CD4-positive, alpha-beta T cell treated with Interferon gamma for 1 hour (primary cell): ENCODE results near the gene NRROS.
A peak's percentile ranks its signal among the peaks of the same experiment; 100 is the strongest.
"Not testable (repeated sequence)": the region's sequence is repeated elsewhere in the genome, so short reads cannot be mapped to it uniquely, and the experiment has no call there.

Experiments used
- DNase-seq: peaks from one replicate; pipeline ENCODE4 v3.0.0-alpha.2; 2020

The NRROS gene

DNA sequence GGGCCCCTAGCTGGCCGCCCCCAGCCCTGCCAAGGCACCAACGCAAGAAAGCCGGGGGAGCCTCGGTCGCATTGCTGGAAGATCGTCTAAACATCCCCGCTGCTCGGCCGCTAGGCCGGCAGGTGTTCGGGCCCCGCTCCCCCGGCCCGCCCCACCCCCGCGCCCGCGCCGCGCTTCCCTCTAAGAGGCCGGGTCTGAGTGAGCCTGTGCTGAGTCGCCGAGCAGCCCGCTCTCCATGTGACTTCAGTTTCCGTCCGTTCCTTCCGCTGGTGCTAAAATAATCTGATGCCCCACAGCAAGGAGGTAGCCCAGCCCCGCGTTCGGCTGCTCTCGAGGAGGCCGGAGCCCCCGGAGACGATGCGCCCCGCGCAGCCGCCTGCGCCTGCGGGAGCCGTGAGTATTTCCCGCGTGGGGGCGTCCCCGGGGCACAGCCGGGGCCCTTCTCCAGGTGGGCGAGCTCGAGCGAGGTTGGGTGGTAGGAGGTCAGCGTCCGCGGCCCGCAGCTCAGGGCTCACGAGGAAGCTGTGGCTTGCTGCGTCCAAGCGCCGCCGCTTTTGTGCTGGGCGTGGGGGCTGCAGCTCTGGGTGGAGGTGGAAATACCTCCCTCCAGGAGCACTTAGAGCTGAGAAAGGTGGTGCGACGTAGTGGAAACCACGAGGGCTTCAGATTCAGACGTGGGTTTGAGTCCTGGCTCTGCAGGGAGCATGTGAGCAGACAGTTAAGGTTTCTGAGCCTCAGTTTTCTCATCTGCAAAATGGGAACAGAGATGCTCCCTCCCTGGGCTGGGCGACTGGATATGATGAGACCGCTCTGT, at the start of gene NRROS:
Gene NRROS, plus strand, starts transcription at position 212 of the 814 bp plus-strand sequence. CDS start 14,846 bp downstream, outside the sequence.
- peak; percentile 75 for DNase-seq

DNA sequence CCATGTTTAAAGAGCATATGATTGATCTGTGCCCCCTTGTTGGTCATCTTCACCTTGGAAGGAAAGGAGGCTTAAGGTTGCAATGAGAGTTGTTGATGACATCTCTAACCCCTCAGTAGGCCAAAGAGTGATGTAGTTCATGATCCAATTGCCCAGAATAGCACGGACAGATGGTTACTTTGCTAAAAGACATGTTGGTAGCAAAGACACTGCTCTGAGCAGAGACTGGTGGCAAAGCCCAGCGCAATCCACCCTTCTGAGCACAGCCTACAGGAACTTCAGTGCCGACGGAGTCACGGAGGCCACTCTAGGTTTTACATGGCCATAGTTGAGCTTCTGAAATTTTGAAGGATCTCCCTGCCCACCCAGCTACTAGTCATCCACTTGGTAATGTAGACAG, 49.2 kb upstream of the NRROS start:
- no peak for DNase-seq

DNA sequence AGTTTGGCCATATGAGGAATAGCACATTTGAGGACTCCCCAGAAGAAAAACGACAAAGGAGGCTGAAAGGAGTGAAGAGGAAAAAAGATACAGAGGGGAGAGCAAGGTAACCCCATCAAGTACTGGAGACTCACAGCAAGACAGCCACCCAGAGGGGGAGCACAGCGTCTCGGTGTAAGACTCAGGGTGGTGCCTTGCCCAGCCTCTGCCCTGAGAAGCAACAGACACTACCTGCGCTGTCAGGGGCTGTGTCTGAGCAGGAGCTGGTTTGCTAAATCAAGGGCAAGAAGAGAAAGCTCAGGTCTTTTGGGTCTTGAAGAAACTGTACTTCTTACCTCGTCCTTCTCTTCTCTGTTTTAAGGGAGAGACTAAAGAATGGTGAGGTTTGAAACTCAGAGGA, 43.1 kb upstream of the NRROS start:
- DNase-seq, result no peak

DNA sequence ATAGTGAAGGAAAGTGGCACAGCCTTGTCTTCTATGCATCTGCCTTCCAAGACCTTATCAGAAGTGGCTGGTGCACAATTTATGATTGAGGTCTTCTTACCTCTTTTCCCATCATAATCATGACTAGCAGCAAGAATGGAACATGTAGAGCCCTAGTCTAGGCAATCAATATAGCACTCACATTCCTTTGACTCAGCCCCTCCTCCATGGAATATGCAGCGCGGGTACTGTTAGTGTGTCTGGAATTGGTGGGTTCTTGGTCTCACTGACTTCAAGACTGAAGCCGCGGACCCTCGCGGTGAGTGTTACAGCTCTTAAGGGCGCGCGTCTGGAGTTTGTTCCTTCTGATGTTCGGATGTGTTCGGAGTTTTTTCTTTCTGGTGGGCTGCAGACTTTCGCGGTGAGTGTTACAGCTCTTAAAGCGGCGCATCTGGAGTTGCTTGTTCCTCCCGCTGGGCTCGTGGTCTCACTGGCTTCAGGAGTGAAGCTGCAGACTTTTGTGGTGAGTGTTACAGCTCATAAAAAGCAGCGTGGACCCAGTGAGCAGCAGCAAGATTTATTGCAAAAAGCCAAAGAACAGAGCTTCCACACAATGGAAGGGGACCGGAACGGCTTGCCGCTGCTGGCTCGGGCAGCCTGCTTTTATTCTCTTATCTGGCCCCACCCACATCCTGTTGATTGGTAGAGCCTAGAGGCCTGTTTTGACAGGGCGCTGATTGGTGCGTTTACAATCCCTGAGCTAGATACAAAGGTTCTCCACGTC, 41.3 kb upstream of the NRROS start:
- DNase-seq, result peak; percentile 66

DNA sequence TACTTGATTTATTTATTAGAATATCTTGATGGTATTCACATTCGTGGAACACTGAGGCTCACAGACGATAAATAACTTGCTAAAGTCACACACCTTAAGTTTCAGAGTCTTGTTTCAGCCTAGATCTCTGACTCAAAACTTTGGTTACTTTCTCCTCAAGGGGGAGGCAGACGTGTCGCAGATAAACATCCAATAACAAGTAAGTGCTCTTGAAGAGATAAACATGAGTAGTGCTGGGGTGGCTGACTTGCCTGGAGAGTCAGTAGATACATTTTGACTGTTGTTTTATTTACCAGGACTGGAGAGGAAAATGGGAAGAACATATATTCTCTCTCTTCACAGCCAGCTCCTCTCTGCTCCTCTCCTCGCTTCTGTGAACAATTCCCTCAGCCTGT, 39.8 kb upstream of the NRROS start:
- DNase-seq, result no peak

DNA sequence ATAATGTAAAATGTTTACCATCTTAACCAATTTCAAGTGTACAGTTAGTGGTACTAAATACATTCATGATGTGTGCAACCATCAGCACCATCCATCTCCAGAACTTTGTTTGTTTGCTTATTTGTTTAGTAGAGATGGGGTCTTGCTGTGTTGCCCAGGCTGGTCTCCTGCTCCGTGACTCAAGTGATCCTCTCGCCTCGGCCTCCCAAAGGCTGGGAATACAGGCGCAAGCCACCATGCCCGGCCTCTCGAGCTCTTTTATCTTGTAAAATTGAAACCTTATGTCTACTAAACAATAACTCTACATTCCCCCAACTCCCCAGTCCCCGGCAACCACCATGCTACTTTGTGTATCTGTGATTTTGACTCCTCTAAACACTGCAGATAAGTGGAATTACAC, 39.1 kb upstream of the NRROS start:
- DNase-seq, result no peak

DNA sequence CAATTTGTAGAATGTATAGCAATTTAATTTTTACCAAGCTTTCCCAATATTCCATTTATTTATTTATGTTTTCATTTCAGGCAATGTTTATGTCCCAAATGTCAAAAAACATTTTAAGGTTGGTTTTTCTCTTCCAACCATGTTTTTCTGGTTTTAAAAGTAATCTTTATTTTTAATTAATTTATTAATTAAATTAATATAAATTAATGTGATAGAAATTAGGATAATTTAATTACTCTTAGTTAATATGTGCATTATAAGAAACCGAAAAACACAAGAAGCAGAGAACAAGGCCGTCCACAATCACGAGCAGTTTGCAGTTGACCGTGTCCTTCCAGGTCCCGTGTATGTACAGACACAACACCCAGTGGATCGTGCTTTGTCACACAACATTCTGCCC, 36.8 kb upstream of the NRROS start:
- no peak for DNase-seq

DNA sequence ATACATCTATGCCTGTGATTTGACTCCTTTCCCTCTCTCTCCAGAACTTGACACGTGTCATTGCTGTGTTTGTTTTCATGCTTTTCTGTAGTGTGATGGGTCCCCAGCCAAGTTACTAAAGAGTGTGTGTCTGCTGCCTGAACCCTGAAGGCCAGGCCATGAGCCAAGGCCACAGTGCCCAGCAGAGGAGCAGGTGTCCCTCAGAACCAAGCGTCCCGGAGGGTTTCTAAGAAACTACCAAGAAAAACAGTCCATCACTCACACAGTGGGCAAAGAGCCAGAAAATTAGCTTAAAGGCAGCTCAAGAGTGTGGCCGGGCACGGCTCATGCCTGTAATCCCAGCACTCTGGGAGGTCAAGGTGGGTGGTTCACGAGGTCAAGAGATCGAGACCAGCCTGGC, 35.8 kb upstream of the NRROS start:
- no peak for DNase-seq

DNA sequence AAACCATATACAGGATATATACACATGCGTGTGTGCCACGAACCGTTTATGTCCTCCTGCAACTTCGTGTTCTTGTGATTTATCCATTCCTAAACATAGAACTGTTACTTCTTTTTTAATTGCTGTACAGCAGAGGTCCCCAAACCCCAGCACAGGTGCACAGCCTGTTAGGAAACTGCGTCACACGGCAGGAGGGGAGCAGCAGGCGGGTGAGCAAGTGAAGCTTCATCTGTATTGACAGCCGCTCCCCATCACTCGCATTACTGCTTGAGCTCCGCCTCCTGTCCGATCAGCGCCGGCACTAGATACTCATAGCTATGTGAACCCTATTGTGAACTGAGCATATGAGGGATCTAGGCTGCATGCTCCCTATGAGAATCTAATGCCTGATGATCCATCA, 34.9 kb upstream of the NRROS start:
- peak; percentile 78 for DNase-seq

DNA sequence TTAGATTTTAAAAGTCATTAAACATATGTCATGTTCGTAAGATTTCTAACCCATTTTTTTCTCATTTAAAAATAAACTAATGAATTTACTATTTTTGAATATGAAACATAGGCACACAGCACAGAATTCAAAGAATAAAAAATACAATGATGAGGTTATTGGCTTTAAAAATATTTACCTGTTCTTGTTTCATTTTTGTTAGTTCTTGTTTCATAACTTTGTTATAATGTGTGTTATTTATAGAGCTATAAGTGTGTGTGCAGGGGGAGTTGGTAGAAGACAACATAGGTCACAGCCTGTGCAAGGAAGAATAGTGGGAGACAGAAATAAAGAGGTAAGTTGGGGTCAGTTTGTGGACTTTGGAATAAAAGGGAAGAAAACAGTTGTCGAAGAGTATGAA, 30.8 kb upstream of the NRROS start:
- DNase-seq, result no peak

DNA sequence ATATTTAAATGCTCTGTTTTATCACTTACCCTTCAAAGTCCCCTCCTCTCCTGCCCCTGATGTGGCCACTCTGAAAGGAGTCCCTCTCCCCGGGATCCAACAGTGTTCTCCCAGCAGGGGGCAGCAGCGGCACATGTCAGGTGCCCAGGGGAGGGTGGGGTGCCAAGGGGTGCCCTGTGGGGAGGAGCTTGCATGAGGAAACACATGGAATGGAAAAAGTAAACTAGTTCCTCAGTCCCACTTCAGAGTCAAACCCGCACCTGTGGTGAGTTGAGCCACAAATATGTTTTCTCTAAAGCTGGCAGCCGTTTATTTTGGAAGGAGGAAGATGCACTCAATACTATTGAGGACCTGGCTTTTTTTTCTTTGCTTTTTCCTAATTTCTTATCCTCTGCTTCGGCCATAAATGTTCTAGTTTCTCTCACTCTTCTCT, 30.1 kb upstream of the NRROS start:
- DNase-seq, result peak; percentile 90

DNA sequence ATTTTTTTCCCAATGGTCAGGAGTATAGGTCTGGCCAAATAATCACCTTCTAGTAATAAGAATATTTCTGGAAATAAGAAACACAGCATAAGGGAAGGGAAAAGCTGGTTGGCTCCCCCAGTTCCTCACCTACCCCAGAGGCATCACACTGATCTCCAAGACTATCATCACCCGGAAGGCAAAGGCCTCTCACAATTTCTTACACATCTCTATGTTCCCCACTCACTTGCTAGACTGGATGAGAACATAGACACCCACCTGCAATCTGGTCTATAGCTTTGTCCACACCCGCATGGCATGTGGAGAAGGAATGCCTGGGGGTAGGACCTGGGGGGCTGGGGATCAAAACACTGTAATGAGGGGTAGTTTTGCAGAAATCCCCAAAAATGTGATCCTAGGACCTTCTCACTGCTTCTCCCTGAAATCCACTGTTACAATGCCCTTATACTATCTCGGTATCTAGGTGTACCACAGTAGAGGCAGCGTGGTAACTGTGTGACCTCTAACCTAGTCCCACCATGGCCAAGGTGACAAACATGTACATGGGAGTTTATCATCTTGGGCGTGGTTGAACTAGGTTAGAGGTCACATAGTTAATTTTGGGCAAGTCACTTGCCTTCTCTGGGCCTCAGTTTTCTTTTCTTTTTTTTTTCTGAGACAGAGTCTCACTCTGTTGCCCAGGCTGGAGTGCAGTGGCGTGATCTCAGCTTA, 29.5 kb upstream of the NRROS start:
- DNase-seq, result no peak

DNA sequence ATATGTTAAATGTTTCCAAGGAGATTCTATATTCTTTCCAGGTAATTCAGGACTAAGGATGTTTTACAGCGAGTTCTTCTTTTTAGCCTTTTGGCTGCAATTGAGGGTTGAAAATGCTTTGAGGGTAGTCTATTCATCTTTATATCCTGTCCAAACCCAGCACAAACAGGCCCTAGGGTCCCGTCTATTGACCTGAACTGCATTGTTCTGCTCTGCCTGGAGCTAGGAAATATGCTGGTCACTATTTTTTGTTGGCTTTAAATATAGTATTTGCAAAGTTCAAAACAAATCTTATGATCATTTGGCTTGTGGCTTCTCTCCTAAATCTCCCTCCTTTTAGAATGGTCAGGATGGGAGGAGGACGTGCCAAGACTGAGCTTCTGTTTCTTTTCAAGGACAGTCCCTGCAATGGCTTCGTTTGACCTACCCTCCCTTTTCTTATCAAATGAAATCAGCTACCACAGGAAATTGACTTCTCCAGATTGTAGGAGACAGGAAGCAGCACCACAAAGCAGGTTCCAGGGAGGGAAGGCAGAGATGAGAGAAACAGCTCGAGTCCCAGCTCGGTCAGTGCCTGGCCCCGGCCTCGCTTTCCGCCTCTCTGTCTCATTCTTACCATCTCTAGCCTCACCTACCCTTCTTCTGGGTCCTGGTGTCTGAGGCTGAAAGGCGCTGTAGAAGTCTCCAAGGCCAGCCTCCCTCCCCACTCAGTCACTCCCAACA, 27.6 kb upstream of the NRROS start:
- no peak for DNase-seq

DNA sequence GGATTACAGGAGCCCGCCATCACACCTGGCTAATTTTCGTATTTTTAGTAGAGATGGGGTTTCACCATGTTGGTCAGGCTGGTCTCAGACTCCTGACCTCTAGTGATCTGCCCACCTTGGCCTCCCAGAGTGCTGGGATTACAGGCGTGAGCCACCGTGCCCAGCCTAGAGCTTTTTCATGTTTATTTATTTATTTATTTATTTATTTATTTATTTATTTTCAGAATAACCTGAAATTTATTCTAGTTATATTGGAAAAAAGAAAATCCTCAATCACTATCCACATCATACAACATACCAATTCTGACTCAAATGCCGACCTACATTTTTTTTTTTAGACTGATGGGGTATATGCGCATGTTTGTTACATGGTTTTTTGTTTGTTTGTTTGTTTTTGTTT, 24.3 kb upstream of the NRROS start:
- DNase-seq, result not testable (repeated sequence)

DNA sequence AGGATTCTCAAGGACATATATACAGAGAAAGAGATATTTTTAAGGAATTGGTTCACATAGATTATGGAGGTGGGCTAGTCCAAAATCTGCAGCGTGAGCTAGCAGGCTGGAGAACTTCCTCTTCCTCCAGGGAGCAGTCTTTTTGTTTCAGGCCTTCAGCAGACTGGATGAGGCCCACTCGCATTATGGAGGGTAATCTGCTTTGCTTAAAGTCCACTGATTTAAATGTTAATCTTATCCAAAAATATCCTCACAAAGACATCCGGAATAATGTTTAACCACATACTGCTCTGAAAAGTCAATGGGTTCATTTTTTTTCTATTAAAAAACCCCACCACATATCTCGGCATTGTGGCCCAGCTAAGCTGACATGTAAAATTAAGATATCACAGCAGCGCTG, 22.2 kb upstream of the NRROS start:
- DNase-seq, result no peak

DNA sequence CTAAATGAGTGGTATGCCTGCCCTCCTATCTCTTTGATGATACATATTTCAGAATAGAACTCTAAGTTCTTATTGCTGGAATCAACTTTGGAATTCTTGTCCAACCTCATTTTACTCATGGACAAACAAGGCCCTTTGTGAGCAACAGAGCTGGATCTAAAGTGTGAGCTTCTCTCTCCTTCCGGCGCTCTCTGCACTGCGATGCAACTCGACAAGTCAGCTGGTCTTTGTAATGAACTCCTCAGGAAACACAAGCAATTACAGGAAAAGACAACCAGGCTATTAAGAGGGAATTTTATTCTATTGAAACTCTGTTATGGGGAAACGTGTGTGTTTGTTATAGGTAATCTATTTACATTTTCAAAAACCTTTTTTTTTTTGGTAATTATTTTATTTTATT, 20.3 kb upstream of the NRROS start:
- no peak for DNase-seq

DNA sequence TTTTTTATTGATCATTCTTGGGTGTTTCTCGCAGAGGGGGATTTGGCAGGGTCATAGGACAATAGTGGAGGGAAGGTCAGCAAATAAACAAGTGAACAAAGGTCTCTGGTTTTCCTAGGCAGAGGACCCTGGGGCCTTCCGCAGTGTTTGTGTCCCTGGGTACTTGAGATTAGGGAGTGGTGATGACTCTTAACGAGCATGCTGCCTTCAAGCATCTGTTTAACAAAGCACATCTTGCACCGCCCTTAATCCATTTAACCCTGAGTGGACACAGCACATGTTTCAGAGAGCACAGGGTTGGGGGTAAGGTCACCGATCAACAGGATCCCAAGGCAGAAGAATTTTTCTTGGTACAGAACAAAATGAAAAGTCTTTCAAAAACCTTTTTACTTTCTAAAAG, 19.9 kb upstream of the NRROS start:
- DNase-seq, result not testable (repeated sequence)

DNA sequence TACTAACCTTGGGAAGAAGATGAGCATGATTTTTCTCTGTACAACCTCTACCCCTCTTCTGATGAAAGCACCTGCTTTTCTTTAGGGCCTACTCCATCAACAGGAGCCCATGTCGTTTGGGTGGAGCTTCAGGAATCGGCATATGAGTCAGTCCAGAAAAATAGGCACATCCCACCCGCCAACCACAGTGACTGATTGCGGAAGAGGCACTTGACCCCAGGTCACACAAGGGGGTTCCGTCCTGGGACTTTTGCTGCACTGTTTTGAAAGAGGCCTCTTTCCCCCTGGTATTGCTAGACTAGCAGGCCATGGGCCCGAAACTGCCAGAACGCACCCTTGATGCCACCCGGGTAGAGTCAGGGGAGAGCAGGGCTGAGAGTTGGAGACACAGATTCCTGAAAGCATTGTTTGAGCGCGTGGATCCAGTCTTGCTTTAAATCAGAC, 19.3 kb upstream of the NRROS start:
- peak; percentile 71 for DNase-seq

DNA sequence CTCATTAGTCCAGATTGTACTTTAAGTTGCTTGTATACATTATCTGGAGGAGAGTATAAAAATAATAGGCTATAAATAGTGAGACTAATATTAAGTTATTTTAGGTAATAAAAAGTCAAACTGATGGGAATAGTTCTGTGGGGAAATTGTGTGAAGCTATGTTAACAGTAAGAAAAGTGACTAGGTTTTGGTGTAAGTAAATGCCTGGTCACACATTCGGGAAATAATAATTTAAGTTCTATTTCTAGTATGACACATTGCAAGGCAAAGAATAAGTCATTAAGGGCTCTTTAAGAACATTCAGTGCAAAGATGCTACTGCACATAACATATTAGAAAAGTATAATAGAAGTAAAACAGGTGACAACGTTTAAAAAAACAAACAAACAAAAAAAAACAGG, 18.8 kb upstream of the NRROS start:
- no peak for DNase-seq

DNA sequence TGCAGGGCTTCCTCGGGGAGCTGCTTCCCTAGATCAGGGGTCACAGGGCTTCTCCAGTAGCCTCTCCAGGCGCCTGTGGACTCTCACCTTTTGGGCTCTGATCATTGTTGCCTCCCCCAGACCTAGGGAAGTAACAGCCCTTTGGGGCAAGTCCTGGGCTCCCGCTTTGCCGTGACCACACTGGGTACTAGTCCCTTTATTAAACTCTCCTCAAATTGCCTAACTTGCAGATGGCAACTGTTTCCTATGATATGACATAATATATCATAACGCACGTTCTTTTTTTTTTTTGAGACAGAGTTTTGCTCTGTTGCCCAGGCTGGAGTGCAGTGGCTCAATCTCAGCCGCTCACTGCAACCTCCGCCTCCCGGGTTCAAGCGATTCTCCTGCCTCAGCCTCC, 17.9 kb upstream of the NRROS start:
- DNase-seq, result no peak

DNA sequence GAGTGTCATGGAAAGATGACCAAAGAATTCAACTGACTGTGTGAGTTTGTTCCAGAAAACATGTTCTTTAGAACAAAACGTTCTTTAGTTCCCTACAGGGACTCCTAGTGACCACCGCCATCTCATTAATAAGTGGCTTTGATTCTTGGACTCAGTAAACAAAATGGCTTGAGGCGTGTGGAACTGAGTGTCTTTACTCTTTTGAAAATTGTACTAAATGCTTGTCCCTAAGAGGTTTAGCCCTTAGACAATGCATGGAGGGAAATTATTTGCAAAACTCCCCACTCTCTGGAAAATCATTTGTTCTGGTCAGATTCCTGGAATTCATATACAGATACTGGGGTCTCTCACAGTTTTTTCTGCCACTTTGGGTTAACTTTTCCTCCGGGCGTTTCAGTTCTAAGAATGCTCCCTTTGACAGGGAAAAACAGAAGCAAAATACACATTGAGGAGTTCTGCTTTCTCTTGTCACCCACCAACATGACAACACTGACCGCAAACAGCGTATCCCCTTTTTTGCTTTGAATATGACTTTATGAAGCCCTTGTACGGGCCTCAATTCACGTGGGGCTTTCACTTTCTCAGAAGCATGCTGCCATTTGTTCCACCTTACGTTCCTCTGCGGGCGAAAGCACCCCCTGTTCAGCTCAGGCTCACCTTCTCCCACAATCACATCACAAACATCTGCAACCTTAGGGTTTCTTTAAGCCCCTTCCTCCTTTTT, 15.3 kb upstream of the NRROS start:
- DNase-seq, result peak; percentile 47

DNA sequence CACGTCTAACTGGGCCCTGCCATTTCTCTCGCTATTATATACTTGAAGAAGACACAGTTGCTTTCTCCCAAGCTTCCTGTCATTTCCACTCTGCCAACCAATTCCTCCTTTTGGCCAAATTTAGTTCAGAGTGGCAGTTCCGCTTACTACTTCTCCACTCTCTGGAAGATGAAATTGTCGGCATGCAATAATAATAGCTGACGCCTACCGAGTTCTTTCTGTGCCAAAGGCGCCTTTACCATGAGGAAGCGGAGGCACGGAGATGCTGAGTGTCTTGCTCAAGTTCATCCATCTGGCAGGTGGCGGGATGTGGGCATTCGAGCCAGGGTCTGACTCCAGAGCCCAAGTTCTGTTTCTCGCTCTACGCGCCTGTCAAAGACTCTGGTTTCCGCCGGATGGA, 14.6 kb upstream of the NRROS start:
- DNase-seq, result peak; percentile 46
